Measurements from ENCODE around the gene GADD45B. TPM values are rescaled to one million over a fixed set of nuclear protein-coding genes. Genes with fewer than 3 reads are reported as not detected.
A peak's percentile ranks its signal among the peaks of the same experiment; 100 is the strongest.
"Not testable (repeated sequence)": the region's sequence is repeated elsewhere in the genome, so short reads cannot be mapped to it uniquely, and the experiment has no call there.

Gene GADD45B
- total RNA-seq, 1 experiment from 2014 or later: 132 TPM

DNA sequence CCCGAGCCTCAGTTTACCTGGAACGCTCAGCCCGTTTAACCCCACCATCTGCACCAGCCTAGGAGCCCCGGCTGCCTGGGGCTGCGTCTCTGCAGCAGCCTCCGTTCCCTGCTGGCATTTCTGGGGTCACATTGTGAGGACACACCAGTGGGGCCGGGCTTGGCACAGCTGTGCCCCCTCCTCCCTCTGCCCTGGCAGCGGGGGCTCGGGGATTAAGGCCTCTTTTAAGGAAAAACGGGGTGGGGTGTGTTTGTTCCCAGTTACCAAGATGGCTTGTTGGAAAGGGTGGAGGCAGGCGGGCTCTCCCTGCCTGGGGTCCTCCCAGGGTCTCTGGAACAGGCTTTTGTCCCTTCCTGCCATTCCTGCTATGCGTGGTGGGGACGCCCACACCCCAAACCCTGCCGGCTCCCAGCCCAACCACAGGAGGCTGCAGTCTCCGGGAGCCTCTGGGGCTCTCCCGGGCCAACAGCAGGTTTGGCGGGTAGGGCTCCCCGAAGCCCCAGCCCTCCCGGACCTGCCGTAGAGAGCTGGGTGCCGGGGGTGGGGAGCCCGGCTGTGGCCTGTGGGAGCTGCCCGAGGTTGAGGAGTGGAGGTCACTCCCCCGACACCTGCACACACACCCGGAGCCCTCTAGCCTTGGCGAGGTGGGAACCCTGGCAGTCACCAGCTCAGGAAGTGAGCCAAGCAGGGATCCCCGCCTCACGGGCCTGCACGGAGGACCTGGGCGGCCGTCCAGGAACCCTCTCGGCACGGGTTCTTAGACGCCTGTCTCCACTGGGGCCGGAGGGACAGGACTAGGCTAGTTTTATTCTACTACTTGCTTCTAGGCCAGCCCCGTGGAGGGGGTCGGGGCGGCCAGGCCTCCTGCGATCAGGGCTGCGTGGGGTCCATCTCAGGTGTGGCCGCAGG lies 36.9 kb downstream of the GADD45B start:
- Histone ChIP-seq H3K27me3 (replicated peaks) (no peaks in the 10 kb centered on the region), H3K27ac (no peak overlapping the region), H3K9me3 (replicated peaks) (no peaks in the 10 kb centered on the region), H3K4me3 (no peak overlapping the region), H3K36me3 (no peaks in the 10 kb centered on the region), H3K4me1 (replicated peaks) (peaks cover 7% of the 10 kb centered on the region)
- DNase-seq (ENCODE audit: low read depth in 1 of 2, low spot score in 2 of 2): no peak

GRCh38 chr19:2514981-2515518 lies 39.1 kb downstream of the GADD45B start:
- no peaks in the 10 kb centered on the region for H3K9me3 ChIP-seq (replicated peaks)
- no peak overlapping the region for H3K4me3 ChIP-seq
- no peaks in the 10 kb centered on the region for H3K36me3 ChIP-seq
- no peak overlapping the region for H3K27ac ChIP-seq
- peaks cover 15% of the 10 kb centered on the region for H3K4me1 ChIP-seq (replicated peaks)
- no peaks in the 10 kb centered on the region for H3K27me3 ChIP-seq (replicated peaks)
- DNase-seq (ENCODE audit: low read depth in 1 of 2, low spot score in 2 of 2): no peak

DNA sequence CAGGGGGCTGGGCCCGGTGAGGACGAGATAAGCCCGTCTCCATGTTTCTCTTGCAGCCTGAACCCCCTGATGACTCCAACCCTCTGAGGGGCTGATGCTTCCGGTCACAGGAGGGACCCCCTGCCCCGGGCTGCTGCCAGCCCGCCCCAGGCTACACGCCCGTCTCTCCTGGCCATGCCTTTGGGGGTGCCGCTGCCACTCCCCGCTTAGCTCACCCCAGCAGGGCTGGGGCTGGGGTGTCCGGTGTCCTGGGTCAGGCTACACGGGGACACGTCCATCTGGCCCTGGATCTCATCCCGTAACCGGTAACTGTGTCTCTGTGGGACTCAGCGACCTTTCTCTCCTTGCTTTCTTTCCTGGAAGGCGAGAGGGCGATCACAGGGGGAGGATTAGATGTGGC lies 40.8 kb downstream of the GADD45B start:
- no peaks in the 10 kb centered on the region for H3K9me3 ChIP-seq (replicated peaks)
- DNase-seq (ENCODE audit: low read depth in 1 of 2, low spot score in 2 of 2): no peak
- no peak overlapping the region for H3K27ac ChIP-seq
- H3K4me1 ChIP-seq (replicated peaks): peaks cover 15% of the 10 kb centered on the region
- no peaks in the 10 kb centered on the region for H3K36me3 ChIP-seq
- no peak overlapping the region for H3K4me3 ChIP-seq
- H3K27me3 ChIP-seq (replicated peaks): no peaks in the 10 kb centered on the region

DNA sequence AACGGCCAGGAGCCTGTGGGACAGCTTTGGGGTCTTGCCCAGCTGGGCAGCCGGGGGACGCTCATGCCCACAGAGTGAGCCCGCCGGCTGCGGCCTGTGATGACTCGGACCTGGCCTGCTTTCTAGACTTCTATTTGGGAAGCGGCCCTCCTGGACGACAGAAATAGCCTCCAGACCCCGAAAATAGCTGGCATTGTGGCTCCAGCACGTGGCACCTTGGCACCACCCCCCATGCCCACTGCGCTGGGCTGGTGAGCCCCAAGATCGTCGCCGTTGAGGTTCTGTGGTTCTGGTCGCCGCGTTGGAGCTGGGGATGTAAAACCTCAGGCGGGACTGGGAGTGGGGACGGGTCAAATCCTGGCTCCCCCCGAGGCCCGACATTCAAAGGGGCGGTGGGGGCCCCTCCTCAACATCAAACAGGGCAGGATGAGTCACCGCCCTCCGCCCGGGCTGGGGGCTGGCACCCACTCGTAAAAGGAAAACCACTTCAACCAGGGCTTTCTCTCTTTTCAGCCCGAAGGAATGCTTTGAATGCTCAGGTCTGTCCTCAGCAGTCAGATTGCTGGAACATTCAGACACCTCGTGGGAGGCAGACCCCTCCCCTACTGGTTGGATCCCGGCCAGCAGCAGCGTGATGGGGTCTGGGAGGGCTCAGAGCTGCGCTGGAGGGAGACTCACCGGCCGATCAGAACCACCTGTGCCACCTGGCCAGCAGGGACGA lies 42.1 kb downstream of the GADD45B start:
- H3K9me3 ChIP-seq (replicated peaks): no peaks in the 10 kb centered on the region
- peaks cover 18% of the 10 kb centered on the region for H3K4me1 ChIP-seq (replicated peaks)
- H3K27ac ChIP-seq: peak overlapping the region; percentile 36
- H3K27me3 ChIP-seq (replicated peaks): no peaks in the 10 kb centered on the region
- no peak overlapping the region for H3K4me3 ChIP-seq
- no peaks in the 10 kb centered on the region for H3K36me3 ChIP-seq
- DNase-seq (ENCODE audit: low read depth in 1 of 2, low spot score in 2 of 2): peak; percentile 75 to 76

DNA sequence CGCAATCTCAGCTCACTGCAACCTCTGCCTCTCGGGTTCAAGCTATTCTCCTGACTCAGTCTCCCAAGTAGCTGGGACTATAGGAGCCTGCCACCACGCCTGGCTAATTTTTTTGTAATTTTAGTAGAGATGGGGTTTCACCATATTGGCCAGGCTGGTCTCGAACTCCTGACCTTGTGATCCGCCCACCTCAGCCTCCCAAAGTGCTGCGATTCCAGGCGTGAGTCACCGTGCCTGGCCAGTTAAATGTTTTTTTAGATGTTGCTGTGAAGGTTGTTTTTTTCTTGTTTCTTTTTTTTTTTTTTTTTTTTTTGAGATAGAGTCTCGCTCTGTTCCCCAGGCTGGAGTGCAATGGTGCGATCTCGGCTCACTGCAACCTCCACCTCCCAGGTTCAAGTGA lies 42.9 kb downstream of the GADD45B start:
- not testable (repeated sequence) for DNase-seq (ENCODE audit: low read depth in 1 of 2, low spot score in 2 of 2); H3K4me3 ChIP-seq; H3K27me3 ChIP-seq (replicated peaks); H3K27ac ChIP-seq; H3K9me3 ChIP-seq (replicated peaks); H3K36me3 ChIP-seq
- peaks cover 26% of the 10 kb centered on the region for H3K4me1 ChIP-seq (replicated peaks)

DNA sequence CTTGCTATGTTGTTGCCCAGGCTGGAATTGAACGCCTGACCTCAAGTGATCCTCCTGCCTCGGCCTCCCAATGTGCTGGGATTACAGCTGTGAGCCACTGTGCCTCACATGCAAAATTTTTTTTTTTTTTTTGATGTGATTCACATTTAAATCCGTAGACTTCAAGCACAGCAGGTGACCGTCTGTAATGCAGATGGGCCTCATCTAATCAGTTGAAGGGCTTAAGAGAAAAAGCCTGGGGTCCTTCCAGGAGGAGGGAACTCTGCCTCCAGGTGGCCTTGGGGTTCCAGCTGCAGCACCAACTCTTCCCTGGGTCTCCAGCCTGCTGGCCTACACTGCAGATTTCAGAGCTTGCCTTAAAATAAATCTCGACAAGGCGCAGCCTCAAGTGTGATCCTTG lies 43.6 kb downstream of the GADD45B start:
- no peak for DNase-seq (ENCODE audit: low read depth in 1 of 2, low spot score in 2 of 2)
- no peak overlapping the region for H3K4me3 ChIP-seq
- no peaks in the 10 kb centered on the region for H3K27me3 ChIP-seq (replicated peaks)
- no peak overlapping the region for H3K27ac ChIP-seq
- H3K9me3 ChIP-seq (replicated peaks): no peaks in the 10 kb centered on the region
- H3K36me3 ChIP-seq: no peaks in the 10 kb centered on the region
- H3K4me1 ChIP-seq (replicated peaks): peaks cover 32% of the 10 kb centered on the region

DNA sequence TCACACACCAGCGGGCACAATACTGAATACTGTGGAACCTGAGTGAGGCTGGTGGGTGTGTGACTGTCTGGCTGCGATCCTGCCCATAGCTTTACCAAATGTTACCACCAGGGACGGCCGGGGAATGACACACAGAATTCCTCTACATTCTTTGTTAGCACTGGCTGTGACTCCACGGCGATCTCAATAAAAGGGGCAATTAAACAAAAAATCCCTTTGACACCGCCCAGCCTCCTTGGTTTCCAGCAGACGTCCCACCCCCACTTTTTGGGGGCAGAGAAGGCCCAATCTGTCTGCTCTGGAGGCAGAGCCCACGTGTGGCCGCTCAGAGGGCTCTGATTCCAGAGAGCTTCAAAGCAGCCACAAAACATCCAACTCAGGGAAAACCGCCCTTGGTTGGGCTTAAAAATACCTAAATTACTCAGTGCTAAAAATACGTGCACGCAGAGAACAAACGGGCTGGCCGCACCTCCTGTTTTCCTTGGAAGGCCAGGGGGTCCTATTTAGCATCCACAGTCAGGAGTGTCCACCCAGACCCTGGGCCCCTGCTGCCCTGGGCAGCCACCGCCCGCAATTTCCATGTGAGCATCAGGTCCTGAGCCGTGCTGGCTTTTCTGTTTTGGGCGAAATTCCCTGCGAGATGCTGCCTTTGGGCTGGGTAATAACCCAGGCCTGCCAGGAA lies 47.8 kb downstream of the GADD45B start:
- H3K4me3 ChIP-seq: no peak overlapping the region
- H3K9me3 ChIP-seq (replicated peaks): no peaks in the 10 kb centered on the region
- H3K36me3 ChIP-seq: no peaks in the 10 kb centered on the region
- peak; percentile 91 to 94 for DNase-seq (ENCODE audit: low read depth in 1 of 2, low spot score in 2 of 2)
- H3K4me1 ChIP-seq (replicated peaks): peaks cover 35% of the 10 kb centered on the region
- peak overlapping the region; percentile 80 for H3K27ac ChIP-seq
- no peaks in the 10 kb centered on the region for H3K27me3 ChIP-seq (replicated peaks)

DNA sequence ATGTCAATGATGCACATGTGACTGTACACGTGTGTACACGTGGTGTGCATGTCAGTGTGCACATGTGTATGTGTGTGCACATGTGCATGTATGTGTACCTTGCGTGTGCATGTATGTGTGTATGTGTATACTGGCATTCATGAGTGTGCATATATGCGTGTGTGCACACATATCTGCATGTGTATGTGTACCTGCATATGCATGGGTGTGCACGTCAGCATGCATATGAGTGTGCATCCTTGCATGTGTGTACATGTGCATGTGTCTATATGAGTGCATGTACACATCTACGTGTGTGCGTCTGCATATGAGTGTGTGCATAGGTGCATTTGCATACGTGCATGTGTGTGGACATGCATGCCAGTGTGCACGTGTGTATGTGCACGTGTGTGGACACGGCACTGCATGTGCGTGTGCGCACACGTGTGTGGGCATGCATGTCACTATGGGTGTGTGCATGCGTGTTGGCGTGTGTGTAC lies 48.5 kb downstream of the GADD45B start:
- Histone ChIP-seq H3K4me3 (no peak overlapping the region), H3K36me3 (no peaks in the 10 kb centered on the region), H3K27ac (peak overlapping the region; percentile 80), H3K27me3 (replicated peaks) (no peaks in the 10 kb centered on the region), H3K4me1 (replicated peaks) (peaks cover 40% of the 10 kb centered on the region), H3K9me3 (replicated peaks) (no peaks in the 10 kb centered on the region)
- no peak for DNase-seq (ENCODE audit: low read depth in 1 of 2, low spot score in 2 of 2)

DNA sequence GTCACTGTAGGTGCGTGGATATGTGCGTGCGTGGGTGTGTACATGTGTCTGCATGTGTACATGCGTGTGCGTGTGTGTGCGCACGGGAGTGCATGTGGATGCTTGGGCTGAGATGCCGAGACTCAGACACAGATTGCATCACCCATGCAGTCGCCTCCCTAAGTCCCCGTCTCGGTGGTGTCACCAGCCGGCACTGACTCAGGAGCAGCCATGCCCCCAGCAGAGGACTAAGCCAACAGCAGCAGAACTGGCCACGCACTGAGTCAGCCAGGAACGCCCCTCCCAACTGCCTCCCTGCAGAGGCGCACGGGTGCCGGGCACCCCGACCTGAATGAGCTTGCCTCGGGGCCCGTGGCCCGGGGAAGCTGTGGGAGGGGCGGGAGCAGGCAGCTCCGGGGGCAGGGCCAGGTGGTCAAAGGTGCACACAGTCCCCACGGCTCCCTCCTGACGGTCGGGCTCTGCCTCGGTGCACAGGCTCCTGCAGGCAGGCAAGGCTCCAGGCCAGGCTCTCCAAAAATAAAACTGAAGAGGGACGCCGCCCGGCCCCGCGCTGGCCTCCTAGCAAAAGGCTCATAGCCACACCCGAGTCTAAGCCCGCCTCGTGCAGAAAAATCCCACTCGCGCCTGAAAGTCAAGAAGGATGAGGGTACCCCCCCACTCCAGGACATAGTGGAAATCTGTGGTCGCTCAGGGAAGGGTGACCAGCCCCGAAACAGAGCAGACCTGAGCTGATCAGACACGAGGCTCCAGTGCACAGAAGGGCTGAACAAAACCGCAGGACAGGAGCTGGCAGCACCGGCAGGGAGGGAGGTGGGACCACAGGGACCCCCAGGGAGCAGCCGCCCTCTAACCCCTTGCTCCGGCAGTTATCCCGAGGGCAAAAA lies 49.2 kb downstream of the GADD45B start:
- H3K36me3 ChIP-seq: no peaks in the 10 kb centered on the region
- DNase-seq (ENCODE audit: low read depth in 1 of 2, low spot score in 2 of 2): peak; percentile 71 to 92
- no peaks in the 10 kb centered on the region for H3K27me3 ChIP-seq (replicated peaks)
- peak overlapping the region; percentile 19 for H3K4me3 ChIP-seq
- peaks cover 47% of the 10 kb centered on the region for H3K4me1 ChIP-seq (replicated peaks)
- H3K9me3 ChIP-seq (replicated peaks): no peaks in the 10 kb centered on the region
- peak overlapping the region; percentile 64 for H3K27ac ChIP-seq

- no peak overlapping the region for H3K27ac ChIP-seq
- H3K4me3 ChIP-seq: no peak overlapping the region
- DNase-seq (ENCODE audit: low read depth in 1 of 2, low spot score in 2 of 2): no peak
- no peaks in the 10 kb centered on the region for H3K27me3 ChIP-seq (replicated peaks)
- H3K36me3 ChIP-seq: no peaks in the 10 kb centered on the region
- H3K4me1 ChIP-seq (replicated peaks): peaks cover 58% of the 10 kb centered on the region
- H3K9me3 ChIP-seq (replicated peaks): no peaks in the 10 kb centered on the region
Measured at GRCh38 chr19:2527171-2527570, 51.2 kb downstream of the GADD45B start.

- H3K27me3 ChIP-seq (replicated peaks): no peaks in the 10 kb centered on the region
- H3K4me1 ChIP-seq (replicated peaks): peaks cover 63% of the 10 kb centered on the region
- no peak overlapping the region for H3K27ac ChIP-seq
- H3K36me3 ChIP-seq: no peaks in the 10 kb centered on the region
- no peak overlapping the region for H3K4me3 ChIP-seq
- H3K9me3 ChIP-seq (replicated peaks): no peaks in the 10 kb centered on the region
- no peak for DNase-seq (ENCODE audit: low read depth in 1 of 2, low spot score in 2 of 2)
Measured at GRCh38 chr19:2527686-2528085, 51.8 kb downstream of the GADD45B start.

Measured in SJSA1 (cell line).